A549 (cell line): ENCODE data around the gene GUCY1A2. TPM values are rescaled to one million over a fixed set of nuclear protein-coding genes. Genes with fewer than 3 reads are reported as not detected.

Experiments used
- ATAC-seq, 2 experiments: fragments of 200-7000 bp in 1 of 2; fragments of >200 bp in 1 of 2; cut with Nextera tagmentation in 1 of 2; cut with Tn5 transposase in 1 of 2; 3 replicates each; pipeline versions ENCODE4 v1.8.0 to v1.9.1; 2018 to 2020; ENCODE audit warnings: mild to moderate bottlenecking in 1 of 2, moderate library complexity in 1 of 2
- CTCF ChIA-PET: fragments of 300-600 bp; sonication (Branson Sonifier 250); formaldehyde crosslinking; extraction: SDS; loops from one replicate; lab custom pipeline; 2021; ENCODE audit warnings: antibody characterized with exemption, inconsistent platforms; lab: Yijun Ruan, JAX
- POLR2A ChIA-PET: fragments of 350-600 bp; formaldehyde crosslinking; extraction: SDS; loops from one replicate; lab custom pipeline; 2021; ENCODE audit warnings: antibody characterized with exemption, inconsistent platforms; lab: Yijun Ruan, JAX
- DNase-seq, 2 experiments: peaks; one replicate each; pipeline versions ENCODE4 v3.0.0 to v3.0.0-alpha.2; 2011 to 2016; ENCODE audit warnings: low read depth in 1 of 2, low spot score in 1 of 2
- FAIRE-seq: peaks from 2 replicates; lab custom pipeline; 2011; peaks lifted over from hg19 to GRCh38; lab: Jason Lieb, UNC
- H3K27ac ChIP-seq, 2 experiments: fragments of >200 bp; sonication (Bioruptor Twin); formaldehyde crosslinking; 3 replicates each; pipeline ENCODE4 v1.5.1; 2016 to 2017
- H3K4me1 ChIP-seq: fragments of >200 bp; sonication (Bioruptor Twin); formaldehyde crosslinking; 3 replicates; pipeline ENCODE4 v1.6.1; 2016
- H3K4me2 ChIP-seq: fragments of >200 bp; sonication (Bioruptor Twin); formaldehyde crosslinking; 3 replicates; pipeline ENCODE4 v1.6.1; 2016
- H3K4me3 ChIP-seq: fragments of >200 bp; sonication (Bioruptor Twin); formaldehyde crosslinking; 3 replicates; pipeline ENCODE4 v1.5.1; 2016
- H3K9me3 ChIP-seq: fragments of >200 bp; sonication (Bioruptor Twin); formaldehyde crosslinking; 3 replicates; pipeline ENCODE4 v1.6.1; 2016
- CBX2 ChIP-seq: fragments of 200-600 bp; sonication (generic); IDR thresholded peaks from 2 replicates; pipeline ENCODE4 v1.6.1; 2016; ENCODE audit warnings: low read depth, mild to moderate bottlenecking, borderline replicate concordance
- CHD2 ChIP-seq: fragments of 150-350 bp; IDR thresholded peaks from 2 replicates; pipeline ENCODE4 v1.6.1; 2014; ENCODE audit warnings: low read length; ENCODE audit not compliant: partially characterized antibody
- CHD4 ChIP-seq: fragments of 200-600 bp; sonication (generic); IDR thresholded peaks from 2 replicates; pipeline ENCODE4 v1.6.1; 2016; ENCODE audit warnings: antibody characterized with exemption, mild to moderate bottlenecking, borderline replicate concordance
- EHMT2 ChIP-seq: fragments of 200-600 bp; sonication (generic); IDR thresholded peaks from 2 replicates; pipeline ENCODE4 v1.6.1; 2016; ENCODE audit warnings: antibody characterized with exemption, low read depth, mild to moderate bottlenecking, moderate library complexity
- EP300 ChIP-seq, 2 experiments: fragments of >200 bp; sonication (Bioruptor Twin); formaldehyde crosslinking; IDR thresholded peaks; 2 replicates in 1 of 2; 3 replicates in 1 of 2; pipeline ENCODE4 v1.6.1; 2016 to 2017
- ESRRA ChIP-seq: fragments of 150-350 bp; IDR thresholded peaks from 2 replicates; pipeline ENCODE4 v1.6.1; 2014; ENCODE audit warnings: mild to moderate bottlenecking, low read length, borderline replicate concordance
- FOSL2 ChIP-seq, 2 experiments: fragments of 450-650 bp in 1 of 2; fragments of >200 bp in 1 of 2; sonication (Bioruptor Twin) in 1 of 2; formaldehyde crosslinking; IDR thresholded peaks; 2 replicates each; pipeline versions ENCODE4 v1.5.0 to v1.6.1; 2016 to 2020; ENCODE audit warnings: mild to moderate bottlenecking in 1 of 2, moderate library complexity in 1 of 2
- FOXS1 ChIP-seq: fragments of 250-450 bp; sonication (Bioruptor Pico); IDR thresholded peaks from 2 replicates; pipeline ENCODE4 v1.5.0; 2020; ENCODE audit warnings: mild to moderate bottlenecking, moderate library complexity
- HDAC2 ChIP-seq: fragments of 200-600 bp; sonication (generic); IDR thresholded peaks from 2 replicates; pipeline ENCODE4 v1.6.1; 2016
- HEYL ChIP-seq: fragments of 250-450 bp; sonication (Bioruptor Pico); IDR thresholded peaks from 2 replicates; pipeline ENCODE4 v1.8.0; 2021; ENCODE audit warnings: mild to moderate bottlenecking, moderate library complexity
- HOXB13 ChIP-seq: fragments of 250-450 bp; sonication (Bioruptor Pico); IDR thresholded peaks from 2 replicates; pipeline ENCODE4 v1.5.0; 2020; ENCODE audit warnings: low read depth, mild to moderate bottlenecking, moderate library complexity
- JUNB ChIP-seq: fragments of >200 bp; sonication (Bioruptor Twin); formaldehyde crosslinking; IDR thresholded peaks from 2 replicates; pipeline ENCODE4 v1.6.1; 2016
- MAFK ChIP-seq: fragments of 450-650 bp; IDR thresholded peaks from 2 replicates; pipeline ENCODE4 v1.6.1; 2014; ENCODE audit not compliant: partially characterized antibody
- MAZ ChIP-seq: fragments of 150-350 bp; IDR thresholded peaks from 2 replicates; pipeline ENCODE4 v1.6.1; 2014; ENCODE audit warnings: antibody characterized with exemption, low read depth, low read length, borderline replicate concordance
- MYC ChIP-seq: IDR thresholded peaks from 2 replicates; pipeline ENCODE4 v1.6.1; 2012; ENCODE audit warnings: mild to moderate bottlenecking, inconsistent platforms, low read length, improper control_type of control experiment, borderline replicate concordance
- NFE2L2 ChIP-seq: fragments of 150-350 bp; conservative IDR thresholded peaks from 2 replicates; pipeline ENCODE4 v1.6.1; 2014; ENCODE audit warnings: low read length
- PHF8 ChIP-seq: fragments of 200-600 bp; sonication (generic); IDR thresholded peaks from 2 replicates; pipeline ENCODE4 v1.6.1; 2016; ENCODE audit warnings: low read depth, mild to moderate bottlenecking, antibody characterized with exemption, moderate library complexity, borderline replicate concordance
- POLR2AphosphoS2 ChIP-seq: conservative IDR thresholded peaks from 2 replicates; pipeline ENCODE4 v1.6.1; 2012; ENCODE audit warnings: low read length, improper control_type of control experiment, inconsistent platforms
- RAD21 ChIP-seq, 2 experiments: fragments of >200 bp in 1 of 2; sonication (Bioruptor Twin) in 1 of 2; formaldehyde crosslinking in 1 of 2; IDR thresholded peaks in 1 of 2; conservative IDR thresholded peaks in 1 of 2; 2 replicates in 1 of 2; 3 replicates in 1 of 2; pipeline ENCODE4 v1.6.1; 2012 to 2018; ENCODE audit warnings: inconsistent platforms in 1 of 2
- RARB ChIP-seq: fragments of 250-450 bp; sonication (Bioruptor Pico); IDR thresholded peaks from 2 replicates; pipeline ENCODE4 v1.8.0; 2021; ENCODE audit warnings: mild to moderate bottlenecking, moderate library complexity
- RCOR1 ChIP-seq: fragments of 150-350 bp; IDR thresholded peaks from 2 replicates; pipeline ENCODE4 v1.6.1; 2014; ENCODE audit warnings: antibody characterized with exemption, low read length, low read depth
- RFX5 ChIP-seq: fragments of 450-650 bp; IDR thresholded peaks from 2 replicates; pipeline ENCODE4 v1.7.1; 2014; ENCODE audit warnings: antibody characterized with exemption, mild to moderate bottlenecking, moderate library complexity
- SMC3 ChIP-seq: fragments of >200 bp; sonication (Bioruptor Twin); formaldehyde crosslinking; IDR thresholded peaks from 3 replicates; pipeline ENCODE4 v1.6.1; 2018; ENCODE audit warnings: inconsistent platforms
- SREBF2 ChIP-seq: fragments of 450-650 bp; IDR thresholded peaks from 2 replicates; pipeline ENCODE4 v1.6.1; 2014; ENCODE audit warnings: mild to moderate bottlenecking, moderate library complexity
- ZC3H11A ChIP-seq: fragments of 450-650 bp; IDR thresholded peaks from 2 replicates; pipeline ENCODE4 v1.6.1; 2014; ENCODE audit warnings: antibody characterized with exemption, mild to moderate bottlenecking
- WGBS: methylation state at CpG from one replicate; pipeline ENCODE4 v1.1.6; 2017; ENCODE audit errors: missing lambda C conversion rate; 5-methylcytosine and 5-hydroxymethylcytosine counted together
- polyA plus RNA-seq, 4 experiments: library from polyadenylated mRNA; depleted of rRNA in 3 of 4; stranded (reverse); fragments of >200 nt; fragmentation: RNase III in 1 of 4; extraction: RNeasy Plus Mini Kit Qiagen cat#74134 plus additional on column Dnase treatment in 1 of 4; gene quantifications; 2 replicates in 3 of 4; 3 replicates in 1 of 4; pipeline ENCODE4 v1.2.3, GENCODE V29; 2011 to 2017
- TF ChIP-seq, protein P1 (sequence below): fragments of 450-650 bp; IDR thresholded peaks from 2 replicates; pipeline ENCODE4 v1.6.1; 2014; ENCODE audit warnings: antibody characterized with exemption
- TF ChIP-seq, protein P2 (sequence below): fragments of 250-450 bp; sonication (Bioruptor Pico); IDR thresholded peaks from 2 replicates; pipeline ENCODE4 v1.5.0; 2021; ENCODE audit warnings: mild to moderate bottlenecking, moderate library complexity, borderline replicate concordance

Gene GUCY1A2
- polyA plus RNA-seq, 2 of the 4 experiments (the other 2 are of a cell fraction) = 0.12 to 0.16 TPM

DNA sequence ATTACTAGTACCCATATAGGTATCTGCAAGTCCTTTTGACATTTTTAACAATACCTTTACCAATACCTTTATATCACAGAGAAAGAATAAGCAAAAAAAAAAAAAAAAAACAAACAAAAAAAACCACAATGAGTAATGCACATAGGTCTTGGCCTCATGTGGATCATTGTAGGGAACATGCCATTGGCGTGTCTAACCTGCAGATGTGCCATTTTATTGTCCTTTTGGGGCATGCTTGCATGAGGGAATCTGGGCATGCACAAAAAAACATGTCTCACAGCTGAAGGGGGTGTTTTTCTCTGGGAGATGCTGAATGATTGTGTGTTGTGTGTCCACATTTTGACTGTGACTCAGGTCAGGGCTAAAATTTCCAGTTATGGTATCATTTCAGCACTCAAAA is 361.6 kb downstream of the GUCY1A2 start:
- ChIA-PET CTCF (no interaction called here), POLR2A (no interaction called here)
- Histone ChIP-seq H3K4me2 (no peak overlapping the region), H3K27ac (no peak overlapping the region), H3K9me3 (no peaks in the 10 kb centered on the region), H3K4me1 (no peaks in the 10 kb centered on the region), H3K4me3 (no peak overlapping the region)
- ATAC-seq (no peak), FAIRE-seq (no peak), DNase-seq (no peak)
- no peak for TF ChIP-seq HEYL (CRISPR knock-in tag)
- TF ChIP-seq CHD4 = no peak
- TF ChIP-seq ESRRA = no peak
- no peak for TF ChIP-seq NFE2L2
- TF ChIP-seq MYC = no peak
- TF ChIP-seq SMC3 = no peak
- no peak for TF ChIP-seq RARB
- no peak for TF ChIP-seq POLR2AphosphoS2
- TF ChIP-seq SREBF2 = no peak
- no peak for TF ChIP-seq JUNB
- TF ChIP-seq MAFK = no peak
- TF ChIP-seq RFX5 = no peak
- TF ChIP-seq HDAC2 = no peak
- no peak for TF ChIP-seq MAZ
- WGBS = 11% methylated on average over 1 of the region's 1 CpG

DNA sequence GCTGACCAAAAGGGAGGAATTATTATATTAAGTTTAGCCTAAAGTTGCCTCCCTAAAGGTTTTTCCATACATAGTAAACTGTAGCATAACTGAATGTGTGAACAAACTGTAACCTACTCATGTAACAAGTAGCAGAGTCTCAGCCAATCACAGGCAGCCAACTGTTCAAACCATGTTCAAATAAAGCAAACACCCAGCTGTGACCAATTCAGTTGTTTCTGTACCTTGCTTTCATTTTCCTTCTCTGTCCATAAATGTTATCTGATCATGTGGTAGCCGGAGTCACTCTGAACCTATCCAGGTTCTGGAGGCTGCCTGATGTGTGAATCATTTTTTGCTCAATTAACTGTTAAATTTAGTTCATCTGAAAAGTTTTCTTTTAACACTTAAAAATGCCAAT is 373.5 kb downstream of the GUCY1A2 start:
- H3K9me3 ChIP-seq = no peaks in the 10 kb centered on the region
- H3K4me2 ChIP-seq = no peak overlapping the region
- TF ChIP-seq RCOR1 (no peak), HOXB13 (CRISPR knock-in tag) (no peak), FOXS1 (CRISPR knock-in tag) (no peak)
- TF ChIP-seq, protein P1, sequence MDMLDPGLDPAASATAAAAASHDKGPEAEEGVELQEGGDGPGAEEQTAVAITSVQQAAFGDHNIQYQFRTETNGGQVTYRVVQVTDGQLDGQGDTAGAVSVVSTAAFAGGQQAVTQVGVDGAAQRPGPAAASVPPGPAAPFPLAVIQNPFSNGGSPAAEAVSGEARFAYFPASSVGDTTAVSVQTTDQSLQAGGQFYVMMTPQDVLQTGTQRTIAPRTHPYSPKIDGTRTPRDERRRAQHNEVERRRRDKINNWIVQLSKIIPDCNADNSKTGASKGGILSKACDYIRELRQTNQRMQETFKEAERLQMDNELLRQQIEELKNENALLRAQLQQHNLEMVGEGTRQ = no peak
- H3K27ac ChIP-seq = no peak overlapping the region
- ChIA-PET POLR2A (no interaction called here), CTCF (no interaction called here)
- ATAC-seq (no peak), FAIRE-seq (no peak), DNase-seq (no peak)
- no peaks in the 10 kb centered on the region for H3K4me1 ChIP-seq
- no peak overlapping the region for H3K4me3 ChIP-seq
- 50% methylated on average over 1 of the region's 1 CpG for WGBS

DNA sequence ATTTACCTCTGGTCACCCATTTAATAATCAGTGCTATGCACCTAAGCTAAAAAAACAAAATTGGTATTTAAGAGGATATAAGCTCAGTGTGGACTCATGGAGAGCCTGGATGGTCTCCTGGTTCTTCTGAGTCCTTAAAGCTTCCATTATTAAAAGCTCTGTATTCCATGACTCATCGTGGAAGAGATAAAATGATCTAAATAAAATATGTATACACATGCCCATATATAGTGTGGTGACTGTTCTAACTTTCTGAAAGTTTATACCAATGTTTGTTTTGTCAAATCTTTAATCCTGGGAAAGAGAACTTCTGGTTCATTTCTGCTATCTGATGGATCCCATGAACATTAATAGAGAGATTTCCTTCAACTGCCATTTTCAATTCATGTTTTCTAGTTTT is 375.9 kb downstream of the GUCY1A2 start:
- TF ChIP-seq SREBF2 (no peak), EHMT2 (no peak), CHD2 (no peak), RARB (no peak), CBX2 (no peak), SMC3 (no peak), ZC3H11A (no peak), MAFK (no peak), EP300 (IDR thresholded peaks at IDR 0.05) (no peak), FOSL2 (IDR thresholded peaks at IDR 0.05) (no peak), FOSL2 (CRISPR knock-in tag; IDR thresholded peaks at IDR 0.05) (no peak), HOXB13 (CRISPR knock-in tag) (no peak), CHD4 (no peak), RAD21 (conservative IDR thresholded peaks at IDR 0.05 in 1 of 2, IDR thresholded peaks at IDR 0.05 in 1 of 2) (no peak), RCOR1 (no peak), FOXS1 (CRISPR knock-in tag) (no peak), PHF8 (no peak)
- TF ChIP-seq, protein P2, sequence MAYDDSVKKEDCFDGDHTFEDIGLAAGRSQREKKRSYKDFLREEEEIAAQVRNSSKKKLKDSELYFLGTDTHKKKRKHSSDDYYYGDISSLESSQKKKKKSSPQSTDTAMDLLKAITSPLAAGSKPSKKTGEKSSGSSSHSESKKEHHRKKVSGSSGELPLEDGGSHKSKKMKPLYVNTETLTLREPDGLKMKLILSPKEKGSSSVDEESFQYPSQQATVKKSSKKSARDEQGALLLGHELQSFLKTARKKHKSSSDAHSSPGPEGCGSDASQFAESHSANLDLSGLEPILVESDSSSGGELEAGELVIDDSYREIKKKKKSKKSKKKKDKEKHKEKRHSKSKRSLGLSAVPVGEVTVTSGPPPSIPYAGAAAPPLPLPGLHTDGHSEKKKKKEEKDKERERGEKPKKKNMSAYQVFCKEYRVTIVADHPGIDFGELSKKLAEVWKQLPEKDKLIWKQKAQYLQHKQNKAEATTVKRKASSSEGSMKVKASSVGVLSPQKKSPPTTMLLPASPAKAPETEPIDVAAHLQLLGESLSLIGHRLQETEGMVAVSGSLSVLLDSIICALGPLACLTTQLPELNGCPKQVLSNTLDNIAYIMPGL (CRISPR knock-in tag) = no peak
- DNase-seq (no peak), FAIRE-seq (no peak), ATAC-seq (no peak)
- no peak overlapping the region for H3K27ac ChIP-seq
- no peak overlapping the region for H3K4me2 ChIP-seq
- H3K4me1 ChIP-seq = no peaks in the 10 kb centered on the region
- no peak overlapping the region for H3K4me3 ChIP-seq
- ChIA-PET POLR2A (no interaction called here), CTCF (no interaction called here)
- no peaks in the 10 kb centered on the region for H3K9me3 ChIP-seq
- 5% methylated on average over 1 of the region's 1 CpG for WGBS
